HepG2 (cell line): ENCODE data around the gene EXOC3L2. TPM values are rescaled to one million over a fixed set of nuclear protein-coding genes. Genes with fewer than 3 reads are reported as not detected.
A peak's percentile ranks its signal among the peaks of the same experiment; 100 is the strongest.

Experiments used
- ASH2L ChIP-seq: fragments of 300-600, 200-600 bp; sonication (generic); IDR thresholded peaks from 2 replicates; pipeline ENCODE4 v1.7.0; 2017; ENCODE audit warnings: low read depth, mild to moderate bottlenecking, moderate library complexity, mixed read lengths, low read length; ENCODE audit not compliant: insufficient read length
- FOXC1 ChIP-seq: sonication (generic); formaldehyde crosslinking; IDR thresholded peaks from 2 replicates; pipeline ENCODE4 v1.8.0; 2022; ENCODE audit warnings: mild to moderate bottlenecking, missing genetic modification reagents, borderline replicate concordance
- PHF8 ChIP-seq: sonication (generic); formaldehyde crosslinking; IDR thresholded peaks from 2 replicates; pipeline ENCODE4 v1.5.0; 2020; ENCODE audit warnings: missing genetic modification reagents
- RBFOX2 ChIP-seq: fragments of 200-400 bp; formaldehyde crosslinking; IDR thresholded peaks from 2 replicates; pipeline ENCODE4 v1.6.1; 2017; ENCODE audit warnings: low read depth, mild to moderate bottlenecking, low read length
- RBM39 ChIP-seq: fragments of 200-400 bp; formaldehyde crosslinking; IDR thresholded peaks from one replicate; pipeline ENCODE4 v1.6.1; 2018; ENCODE audit warnings: antibody characterized with exemption, mild to moderate bottlenecking, low read depth, low read length; ENCODE audit not compliant: poor library complexity, severe bottlenecking
- RERE ChIP-seq: IDR thresholded peaks from 2 replicates; pipeline ENCODE4 v1.6.1; 2016; ENCODE audit warnings: low read depth, missing genetic modification reagents, missing compliant biosample characterization
- SRY ChIP-seq: sonication (generic); formaldehyde crosslinking; IDR thresholded peaks from 2 replicates; pipeline ENCODE4 v1.8.0; 2022; ENCODE audit warnings: mild to moderate bottlenecking, missing genetic modification reagents
- UBTF ChIP-seq: sonication (generic); formaldehyde crosslinking; IDR thresholded peaks from 2 replicates; pipeline ENCODE4 v1.4.0; 2020; ENCODE audit warnings: mild to moderate bottlenecking, missing genetic modification reagents
- ZNF20 ChIP-seq: sonication (generic); formaldehyde crosslinking; IDR thresholded peaks from 2 replicates; pipeline ENCODE4 v1.4.0; 2020; ENCODE audit warnings: mild to moderate bottlenecking, moderate library complexity, missing genetic modification reagents
- ZNF232 ChIP-seq: sonication (generic); formaldehyde crosslinking; IDR thresholded peaks from 2 replicates; pipeline ENCODE4 v1.4.0; 2020; ENCODE audit warnings: missing genetic modification reagents, borderline replicate concordance
- ZNF513 ChIP-seq: sonication (generic); formaldehyde crosslinking; conservative IDR thresholded peaks from 2 replicates; pipeline ENCODE4 v1.5.0; 2020; ENCODE audit warnings: missing genetic modification reagents
- ZNF572 ChIP-seq: sonication (generic); formaldehyde crosslinking; IDR thresholded peaks from 2 replicates; pipeline ENCODE4 v1.5.1; 2020; ENCODE audit warnings: mild to moderate bottlenecking, missing genetic modification reagents
- ZNF710 ChIP-seq: sonication (generic); formaldehyde crosslinking; IDR thresholded peaks from 2 replicates; pipeline ENCODE4 v1.5.0; 2020; ENCODE audit warnings: mild to moderate bottlenecking, missing genetic modification reagents, borderline replicate concordance
- polyA plus RNA-seq, 8 experiments: library from polyadenylated mRNA; depleted of rRNA in 3 of 8; stranded (reverse) in 7 of 8; unstranded in 1 of 8; fragments of >200 nt; fragmentation: Illumina TruSeq in 4 of 8; extraction: Trizol in 4 of 8; gene quantifications; 2 replicates each; pipeline versions ENCODE4 v1.2.1 to v1.2.3, GENCODE V29; 2011 to 2016; ENCODE audit warnings: low read depth in 4 of 8, missing spikeins in 1 of 8, mixed read lengths in 1 of 8; ENCODE audit not compliant: insufficient read depth in 1 of 8
- total RNA-seq, 5 experiments: library from RNA; depleted of rRNA; stranded (reverse); fragments of >200 nt; fragmentation: Illumina TruSeq; extraction: Trizol; gene quantifications; 2 replicates each; pipeline ENCODE4 v1.2.3, GENCODE V29; 2016; ENCODE audit warnings: low read depth in 1 of 5

The EXOC3L2 gene
- total and polyA plus RNA-seq, 2 of the 13 experiments (the other 11 are each of a cell fraction or from before 2014, with no cell fraction given): 0.21 TPM; not detected in 1

- TF ChIP-seq RBM39: peak; percentile 66
- peak; percentile 70; the same call in 1 of the 2 replicates for TF ChIP-seq UBTF (CRISPR knock-in tag)
- TF ChIP-seq RERE (CRISPR knock-in tag): no peak
- no peak for TF ChIP-seq ZNF20 (CRISPR knock-in tag)
- 0 out of 2 replicates have a peak, but pooled peaks have one; percentile 53 for TF ChIP-seq PHF8
- 0 out of 2 replicates have a peak, but pooled peaks have one; percentile 70 for TF ChIP-seq ZNF572 (CRISPR knock-in tag)
- peak; percentile 63; the same call in 1 of the 2 replicates for TF ChIP-seq RBFOX2
- TF ChIP-seq ZNF513: no peak
- peak; percentile 24; the same call in 1 of the 2 replicates for TF ChIP-seq SRY (CRISPR knock-in tag)
- 0 out of 2 replicates have a peak, but pooled peaks have one; percentile 3 for TF ChIP-seq ZNF232
- peak; percentile 61; the same call in 1 of the 2 replicates for TF ChIP-seq ZNF710 (CRISPR knock-in tag)
- peak; percentile 1 for TF ChIP-seq ASH2L
- 0 out of 2 replicates have a peak, but pooled peaks have one; percentile 64 for TF ChIP-seq FOXC1 (CRISPR knock-in tag)
Observed at GRCh38 chr19:45179072-45179891, 65.9 kb downstream of the EXOC3L2 start (continued).
